ENCODE results near the gene ANGPTL2. TPM values are rescaled to one million over a fixed set of nuclear protein-coding genes. Genes with fewer than 3 reads are reported as not detected.
A peak's percentile ranks its signal among the peaks of the same experiment; 100 is the strongest.
"Not testable (repeated sequence)": the region's sequence is repeated elsewhere in the genome, so short reads cannot be mapped to it uniquely, and the experiment has no call there.

The ANGPTL2 gene
- total RNA-seq (10 to 100 TPM; 24.2 to 73.5 (median 45.2) TPM), polyA plus RNA-seq (10 to 100 TPM; 16.2 to 22.6 TPM)
- long read RNA-seq, donor 1, partial matches to known transcripts: 5 of 20 reads
- long read RNA-seq, donor 1, other reads (novel, unspliced or antisense): 11 of 20 reads
- long read RNA-seq, donor 2, transcript ANGPTL2-202 (5 exons, 3,707 nt): major isoform, 6 of 21 reads
- long read RNA-seq, donor 2, partial matches to known transcripts: 11 of 21 reads
- long read RNA-seq, donor 2, other reads (novel, unspliced or antisense): 3 of 21 reads
- long read RNA-seq, donor 3, transcript ANGPTL2-202 (5 exons, 3,707 nt): major isoform, 7 of 20 reads
- long read RNA-seq, donor 3, partial matches to known transcripts: 8 of 20 reads
- long read RNA-seq, donor 3, other reads (novel, unspliced or antisense): 4 of 20 reads

DNA sequence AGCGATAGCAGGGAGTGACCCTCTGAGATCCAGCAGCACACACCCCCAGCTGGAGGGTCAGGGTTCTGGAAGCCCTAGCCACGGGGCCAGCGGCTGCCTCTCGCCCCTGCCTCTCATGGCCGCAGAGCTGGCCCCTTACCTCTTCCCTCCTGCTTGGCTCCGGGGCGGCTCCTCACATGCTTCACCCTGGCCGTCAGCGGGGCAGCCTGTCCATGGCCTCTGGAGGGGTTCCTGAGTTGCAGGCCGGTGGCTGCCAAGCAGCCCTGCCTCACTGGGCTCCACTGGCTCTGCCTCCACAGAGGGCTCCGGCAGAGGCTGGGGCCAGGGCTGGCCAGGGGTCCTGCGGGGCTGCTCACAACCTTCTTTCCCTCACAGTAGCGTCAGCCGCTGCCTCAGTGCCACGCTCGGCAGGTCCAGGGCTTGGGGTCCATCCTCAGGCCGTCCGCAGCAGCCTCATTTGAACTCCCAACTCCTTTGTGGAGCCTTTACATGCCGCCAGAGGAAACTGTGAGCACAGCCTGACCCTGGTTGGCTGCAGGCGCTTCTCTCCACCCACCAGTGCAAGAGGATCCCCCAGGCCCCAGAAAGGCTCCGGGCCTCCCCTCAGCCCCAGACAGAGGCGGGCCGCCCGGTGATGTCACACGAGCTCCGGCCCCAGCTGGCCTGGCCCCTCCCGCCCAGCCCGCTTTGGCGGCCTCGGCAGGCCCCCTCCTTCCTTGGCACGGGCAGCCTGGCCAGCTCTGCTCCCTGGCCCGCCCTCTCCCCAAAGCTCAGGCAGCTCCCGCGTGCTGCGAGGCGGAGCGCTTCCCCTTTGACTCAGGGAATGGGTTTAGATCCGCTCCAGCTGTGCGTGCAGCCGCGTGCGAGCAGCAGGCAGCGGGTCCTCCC is at the start of gene ANGPTL2:
ANGPTL2 (minus strand) TSS at position 460 of the 888 bp plus-strand sequence. CDS start 13,904 bp downstream, outside the sequence.
- peak within 1 kb of the TSS; percentile 50 to 94 (median 76) for H3K4me3 ChIP-seq
- no peaks in the 10 kb centered on the region for H3K9me3 ChIP-seq
- WGBS, 2 donors: 2 to 3% methylated on average over 43 of the region's 43 CpGs
- DNase-seq (peak; percentile 93), ATAC-seq (peak; percentile 93 to 95 (median 94))
- peaks cover 0 to 28% (median 0%) of the 10 kb centered on the region in 9 donors for H3K36me3 ChIP-seq
- intact Hi-C loops (cut with DNase I): loop anchor here in 5 of 10 donors (5.0 to 10.0 kb wide), 6 partner anchors 45 to 158 kb away; no protein-coding TSS in a partner anchor
- H3K27ac ChIP-seq: peak within 1 kb of the TSS; percentile 26 to 98 (median 90)
- H3K27me3 ChIP-seq: peaks cover 0 to 29% (median 0%) of the 10 kb centered on the region in 7 donors
- no peak for TF ChIP-seq CTCF (IDR thresholded peaks at IDR 0.05)
- H3K4me1 ChIP-seq: peaks cover 9 to 69% (median 46%) of the 10 kb centered on the region in 9 donors

- DNase-seq; H3K4me3 ChIP-seq; ATAC-seq; H3K27me3 ChIP-seq; H3K9me3 ChIP-seq; intact Hi-C loops (cut with DNase I); H3K27ac ChIP-seq: not testable (repeated sequence)
- peaks cover 0 to 25% (median 0%) of the 10 kb centered on the region in 9 donors for H3K36me3 ChIP-seq
- 97 to 98% methylated on average over 9 of the region's 9 CpGs for WGBS, 2 donors
- H3K4me1 ChIP-seq: peaks cover 0 to 23% (median 11%) of the 10 kb centered on the region in 9 donors
These were observed 48.9 kb upstream of the ANGPTL2 start for GRCh38 chr9:127171348-127171747.

DNA sequence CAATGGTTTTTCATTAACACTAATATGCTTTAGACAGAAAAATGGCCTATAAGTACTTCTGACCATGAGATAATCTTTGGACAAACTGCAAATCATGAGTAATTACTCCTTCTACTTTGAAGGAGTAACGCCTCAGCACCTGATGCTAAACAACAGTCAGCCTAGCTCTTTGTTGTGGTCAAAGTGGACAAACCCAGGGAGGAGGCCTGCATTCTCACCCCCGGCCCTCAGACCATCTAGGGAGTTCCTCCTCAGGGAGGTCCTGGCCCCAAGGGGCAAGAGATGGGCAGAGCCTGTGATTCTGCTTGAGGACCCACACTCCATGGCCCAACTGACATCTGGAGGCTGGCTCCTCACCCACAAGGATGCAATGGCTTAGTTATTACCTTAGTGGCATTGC is 48.2 kb upstream of the ANGPTL2 start:
- intact Hi-C loops (cut with DNase I): no loop called here
- Histone ChIP-seq H3K4me3 (no peak overlapping the region), H3K9me3 (no peaks in the 10 kb centered on the region), H3K36me3 (peaks cover 0 to 25% (median 0%) of the 10 kb centered on the region in 9 donors), H3K27ac (no peak overlapping the region), H3K27me3 (no peaks in the 10 kb centered on the region), H3K4me1 (peaks cover 0 to 18% (median 10%) of the 10 kb centered on the region in 9 donors)
- 94 to 96% methylated on average over 2 of the region's 2 CpGs for WGBS, 2 donors
- TF ChIP-seq CTCF (IDR thresholded peaks at IDR 0.05): no peak
- DNase-seq (no peak), ATAC-seq (no peak)

GRCh38 chr9:127170103-127170502 is 47.7 kb upstream of the ANGPTL2 start:
- DNase-seq: no peak
- 90 to 96% methylated on average over 4 of the region's 4 CpGs for WGBS, 2 donors
- Histone ChIP-seq H3K27ac (no peak overlapping the region), H3K36me3 (peaks cover 0 to 22% (median 0%) of the 10 kb centered on the region in 9 donors), H3K4me3 (no peak overlapping the region), H3K27me3 (no peaks in the 10 kb centered on the region), H3K4me1 (peaks cover 0 to 16% (median 8%) of the 10 kb centered on the region in 9 donors), H3K9me3 (no peaks in the 10 kb centered on the region)
- no peak for ATAC-seq
- intact Hi-C loops (cut with DNase I): no loop called here
- no peak for TF ChIP-seq CTCF (IDR thresholded peaks at IDR 0.05)

Measured in heart right ventricle (tissue), 16 donors.